Measurements from ENCODE around the gene TPI1. TPM values are rescaled to one million over a fixed set of nuclear protein-coding genes. Genes with fewer than 3 reads are reported as not detected.

The TPI1 gene
- total RNA-seq, 2 donors from 2014 or later, result 805 to 1,294 TPM

GRCh38 chr12:6845395-6845794 lies 21.9 kb upstream of the TPI1 start:
- no peak overlapping the region for H3K27ac ChIP-seq (ENCODE audit: low read depth, low read length)
- H3K4me3 ChIP-seq (ENCODE audit: low read length), result no peak overlapping the region
- H3K27me3 ChIP-seq (ENCODE audit: control insufficient read depth, insufficient read depth, low read length, poor library complexity, severe bottlenecking), result no peaks in the 10 kb centered on the region
- H3K4me1 Mint-ChIP-seq, result peaks cover 30% of the 10 kb centered on the region
- 92 to 93% methylated on average over 9 to 17 of the region's 17 CpGs for WGBS, 2 experiments (ENCODE audit: insufficient coverage in 1 of 2, insufficient read length in 1 of 2)
- H3K27me3 Mint-ChIP-seq (ENCODE audit: insufficient read depth), result peaks cover 2% of the 10 kb centered on the region
- no peak overlapping the region for H3K27ac Mint-ChIP-seq
- H3K4me3 Mint-ChIP-seq, result no peak overlapping the region
- peaks cover 63% of the 10 kb centered on the region for H3K36me3 ChIP-seq (ENCODE audit: control insufficient read depth, insufficient read depth, low read length)
- no peaks in the 10 kb centered on the region for H3K9me3 Mint-ChIP-seq
- H3K36me3 Mint-ChIP-seq (ENCODE audit: low read depth), result peaks cover 50% of the 10 kb centered on the region
- H3K9me3 ChIP-seq (ENCODE audit: control insufficient read depth, low read length), result no peaks in the 10 kb centered on the region
- DNase-seq, result no peak
- H3K4me1 ChIP-seq (ENCODE audit: control insufficient read depth, insufficient read depth, low read length), result no peaks in the 10 kb centered on the region
- no peak overlapping the region for H3K9ac ChIP-seq (ENCODE audit: extremely low read depth, low read length, poor library complexity, severe bottlenecking)
- TF ChIP-seq CTCF (conservative IDR thresholded peaks at IDR 0.05), result no peak

GRCh38 chr12:6846316-6846869 lies 20.9 kb upstream of the TPI1 start:
- Histone ChIP-seq H3K4me1 (ENCODE audit: control insufficient read depth, insufficient read depth, low read length) (no peaks in the 10 kb centered on the region), H3K27me3 (ENCODE audit: control insufficient read depth, insufficient read depth, low read length, poor library complexity, severe bottlenecking) (no peaks in the 10 kb centered on the region), H3K4me3 (ENCODE audit: low read length) (no peak overlapping the region), H3K9ac (ENCODE audit: extremely low read depth, low read length, poor library complexity, severe bottlenecking) (no peak overlapping the region), H3K27ac (ENCODE audit: low read depth, low read length) (no peak overlapping the region), H3K36me3 (ENCODE audit: control insufficient read depth, insufficient read depth, low read length) (peaks cover 63% of the 10 kb centered on the region), H3K9me3 (ENCODE audit: control insufficient read depth, low read length) (no peaks in the 10 kb centered on the region)
- Mint-ChIP-seq H3K4me3 (no peak overlapping the region), H3K27me3 (ENCODE audit: insufficient read depth) (peaks cover 2% of the 10 kb centered on the region), H3K4me1 (peaks cover 30% of the 10 kb centered on the region), H3K36me3 (ENCODE audit: low read depth) (peaks cover 50% of the 10 kb centered on the region), H3K27ac (peak overlapping the region; percentile 1), H3K9me3 (no peaks in the 10 kb centered on the region)
- no peak for TF ChIP-seq CTCF (conservative IDR thresholded peaks at IDR 0.05)
- 88 to 93% methylated on average over 3 to 7 of the region's 7 CpGs for WGBS, 2 experiments (ENCODE audit: insufficient coverage in 1 of 2, insufficient read length in 1 of 2)
- no peak for DNase-seq

- H3K4me3 Mint-ChIP-seq, result no peak overlapping the region
- WGBS, 2 experiments (ENCODE audit: insufficient coverage in 1 of 2, insufficient read length in 1 of 2), result 90 to 100% methylated on average over 1 to 2 of the region's 2 CpGs
- Histone ChIP-seq H3K4me1 (ENCODE audit: control insufficient read depth, insufficient read depth, low read length) (no peaks in the 10 kb centered on the region), H3K27ac (ENCODE audit: low read depth, low read length) (no peak overlapping the region), H3K27me3 (ENCODE audit: control insufficient read depth, insufficient read depth, low read length, poor library complexity, severe bottlenecking) (no peaks in the 10 kb centered on the region), H3K9ac (ENCODE audit: extremely low read depth, low read length, poor library complexity, severe bottlenecking) (no peak overlapping the region), H3K9me3 (ENCODE audit: control insufficient read depth, low read length) (no peaks in the 10 kb centered on the region), H3K36me3 (ENCODE audit: control insufficient read depth, insufficient read depth, low read length) (peaks cover 58% of the 10 kb centered on the region), H3K4me3 (ENCODE audit: low read length) (no peak overlapping the region)
- peaks cover 21% of the 10 kb centered on the region for H3K4me1 Mint-ChIP-seq
- no peaks in the 10 kb centered on the region for H3K9me3 Mint-ChIP-seq
- peaks cover 2% of the 10 kb centered on the region for H3K27me3 Mint-ChIP-seq (ENCODE audit: insufficient read depth)
- no peak for DNase-seq
- no peak overlapping the region for H3K27ac Mint-ChIP-seq
- TF ChIP-seq CTCF (conservative IDR thresholded peaks at IDR 0.05), result no peak
- H3K36me3 Mint-ChIP-seq (ENCODE audit: low read depth), result peaks cover 50% of the 10 kb centered on the region
These were observed 19.7 kb upstream of the TPI1 start for GRCh38 chr12:6847676-6848075.
